GM10266 (cell line): ENCODE results near the gene SLCO1A2.

Experiments
- DNase-seq: peaks from one replicate; pipeline ENCODE4 v3.0.0; 2012; ENCODE audit errors: extremely low spot score
- TF ChIP-seq, protein P1 (sequence below): IDR thresholded peaks from 2 replicates; pipeline ENCODE4 v1.5.1; 2012; ENCODE audit warnings: mild to moderate bottlenecking, low read depth; ENCODE audit not compliant: control insufficient read depth, insufficient read depth; ENCODE audit errors: missing control alignments

Gene SLCO1A2

DNA sequence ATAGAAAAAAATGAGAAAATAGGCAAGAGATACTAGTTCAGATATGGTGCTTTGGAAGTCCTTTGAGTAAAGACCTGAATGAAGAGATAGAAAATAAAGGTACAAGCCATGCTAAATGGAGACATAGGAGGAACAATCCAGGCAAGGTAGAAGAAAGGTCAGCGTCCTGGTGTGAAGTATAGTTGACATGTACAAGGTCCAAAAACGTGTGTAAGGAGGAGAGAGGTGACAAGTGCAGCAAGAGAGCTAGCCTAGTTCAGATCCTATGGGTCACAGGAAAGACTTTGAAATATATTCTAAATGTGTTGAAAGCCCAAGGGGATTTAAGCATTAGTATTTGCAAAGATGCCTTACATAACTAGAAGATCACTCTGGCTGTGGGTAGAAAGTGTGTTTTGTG is 115.5 kb downstream of the SLCO1A2 start:
- DNase-seq, result no peak
- TF ChIP-seq, protein P1, sequence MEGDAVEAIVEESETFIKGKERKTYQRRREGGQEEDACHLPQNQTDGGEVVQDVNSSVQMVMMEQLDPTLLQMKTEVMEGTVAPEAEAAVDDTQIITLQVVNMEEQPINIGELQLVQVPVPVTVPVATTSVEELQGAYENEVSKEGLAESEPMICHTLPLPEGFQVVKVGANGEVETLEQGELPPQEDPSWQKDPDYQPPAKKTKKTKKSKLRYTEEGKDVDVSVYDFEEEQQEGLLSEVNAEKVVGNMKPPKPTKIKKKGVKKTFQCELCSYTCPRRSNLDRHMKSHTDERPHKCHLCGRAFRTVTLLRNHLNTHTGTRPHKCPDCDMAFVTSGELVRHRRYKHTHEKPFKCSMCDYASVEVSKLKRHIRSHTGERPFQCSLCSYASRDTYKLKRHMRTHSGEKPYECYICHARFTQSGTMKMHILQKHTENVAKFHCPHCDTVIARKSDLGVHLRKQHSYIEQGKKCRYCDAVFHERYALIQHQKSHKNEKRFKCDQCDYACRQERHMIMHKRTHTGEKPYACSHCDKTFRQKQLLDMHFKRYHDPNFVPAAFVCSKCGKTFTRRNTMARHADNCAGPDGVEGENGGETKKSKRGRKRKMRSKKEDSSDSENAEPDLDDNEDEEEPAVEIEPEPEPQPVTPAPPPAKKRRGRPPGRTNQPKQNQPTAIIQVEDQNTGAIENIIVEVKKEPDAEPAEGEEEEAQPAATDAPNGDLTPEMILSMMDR, result no peak
